GM12878 (cell line): Measurements from ENCODE around the gene UCHL5. TPM values are rescaled to one million over a fixed set of nuclear protein-coding genes. Genes with fewer than 3 reads are reported as not detected.

Experiments used
- ATAC-seq: fragments of 200-7000 bp; cut with Tn5 transposase; 3 replicates; pipeline ENCODE4 v1.9.1; 2020; ENCODE audit warnings: mild to moderate bottlenecking, moderate library complexity
- BruUV-seq: library from RNA; stranded (reverse); fragments of 400-500 nt; replicated peaks from 2 replicates; lab custom pipeline; 2021; lab: Mats Ljungman, UMichigan
- CTCF ChIA-PET: fragments of 300-600 bp; sonication (Branson Sonifier 250); formaldehyde crosslinking; extraction: SDS; loops from one replicate; lab custom pipeline; 2021; ENCODE audit warnings: inconsistent platforms; lab: Yijun Ruan, JAX
- POLR2A ChIA-PET: fragments of 350-600 bp; formaldehyde crosslinking; extraction: SDS; loops from one replicate; lab custom pipeline; 2021; ENCODE audit warnings: inconsistent platforms; lab: Charles Lee
- RAD21 ChIA-PET: fragments of 300-600 bp; sonication (Branson Sonifier 250); formaldehyde crosslinking; loops from one replicate; lab custom pipeline; 2023; ENCODE audit warnings: antibody characterized with exemption; ENCODE audit not compliant: unreplicated experiment; lab: Charles Lee
- SMC1A ChIA-PET: fragments of 300-600 bp; sonication (Branson Sonifier 250); formaldehyde crosslinking; loops from one replicate; lab custom pipeline; 2023; ENCODE audit not compliant: unreplicated experiment, uncharacterized antibody; lab: Charles Lee
- DNase-seq: peaks from one replicate; pipeline ENCODE4 v3.0.0-alpha.2; 2011; ENCODE audit warnings: low read depth, low spot score
- FAIRE-seq: peaks from 3 replicates; lab custom pipeline; 2011; peaks lifted over from hg19 to GRCh38; lab: Jason Lieb, UNC
- H2AFZ ChIP-seq: 2 replicates; pipeline ENCODE4 v1.6.0; 2011; ENCODE audit warnings: low read depth, low read length, control low read depth; ENCODE audit not compliant: control insufficient read depth
- H3K27ac ChIP-seq: 2 replicates; pipeline ENCODE4 v1.5.1; 2011; ENCODE audit warnings: control low read depth; ENCODE audit not compliant: control insufficient read depth, insufficient read depth
- H3K27me3 ChIP-seq, 2 experiments: replicated peaks in 1 of 2; 2 replicates each; pipeline versions ENCODE4 v1.6.0 to v1.6.1; 2011; ENCODE audit warnings: low read length in 1 of 2; ENCODE audit not compliant: control insufficient read depth in 2 of 2, insufficient read depth in 2 of 2
- H3K36me3 ChIP-seq, 2 experiments: 2 replicates each; pipeline ENCODE4 v1.5.1; 2011; ENCODE audit warnings: low read length in 1 of 2; ENCODE audit not compliant: control insufficient read depth in 2 of 2, insufficient read depth in 2 of 2
- H3K4me1 ChIP-seq: 2 replicates; pipeline ENCODE4 v1.6.1; 2011; ENCODE audit warnings: mild to moderate bottlenecking, low read length, moderate library complexity, mixed read lengths; ENCODE audit not compliant: control insufficient read depth, insufficient read depth
- H3K4me2 ChIP-seq: 2 replicates; pipeline ENCODE4 v1.6.0; 2011; ENCODE audit warnings: control low read depth; ENCODE audit not compliant: control insufficient read depth, insufficient read depth
- H3K4me3 ChIP-seq: fragments of 200-600 bp; sonication (generic); 2 replicates; pipeline ENCODE4 v1.5.1; 2016
- H3K79me2 ChIP-seq: 2 replicates; pipeline ENCODE4 v1.6.0; 2011; ENCODE audit warnings: low read length; ENCODE audit not compliant: control insufficient read depth, insufficient read depth
- H3K9ac ChIP-seq: 2 replicates; pipeline ENCODE4 v1.8.0; 2011; ENCODE audit warnings: low read length, control low read depth, mixed read lengths; ENCODE audit not compliant: control insufficient read depth, insufficient read depth
- H3K9me3 ChIP-seq: replicated peaks from 3 replicates; pipeline ENCODE4 v1.5.1; 2011; ENCODE audit warnings: mild to moderate bottlenecking, low read length; ENCODE audit not compliant: control insufficient read depth, insufficient read depth
- H4K20me1 ChIP-seq: 2 replicates; pipeline ENCODE4 v1.6.0; 2011; ENCODE audit not compliant: control insufficient read depth, insufficient read depth
- CBX3 ChIP-seq: fragments of 200-600 bp; sonication (generic); IDR thresholded peaks from 2 replicates; pipeline ENCODE4 v1.6.1; 2016; ENCODE audit warnings: low read depth, borderline replicate concordance
- CHD2 ChIP-seq: IDR thresholded peaks from 2 replicates; pipeline ENCODE4 v1.6.1; 2011; ENCODE audit warnings: low read depth, low read length, improper control_type of control experiment, borderline replicate concordance
- JUNB ChIP-seq: IDR thresholded peaks from 2 replicates; pipeline ENCODE4 v1.6.1; 2016; ENCODE audit warnings: antibody characterized with exemption, mild to moderate bottlenecking
- KDM1A ChIP-seq: fragments of 200-600 bp; sonication (generic); IDR thresholded peaks from 2 replicates; pipeline ENCODE4 v1.6.1; 2016; ENCODE audit warnings: borderline replicate concordance
- RAD21 ChIP-seq: IDR thresholded peaks from 2 replicates; pipeline ENCODE4 v1.6.1; 2011; ENCODE audit warnings: mild to moderate bottlenecking, low read depth, low read length, moderate library complexity; ENCODE audit not compliant: insufficient read depth
- WGBS: methylation state at CpG from one replicate; pipeline ENCODE4 v1.1.6; 2016; ENCODE audit warnings: low lambda C conversion rate; ENCODE audit not compliant: insufficient replicate concordance, insufficient coverage; ENCODE audit errors: missing lambda C conversion rate; 5-methylcytosine and 5-hydroxymethylcytosine counted together
- in situ Hi-C: fragments of 300-500 bp; cut with MboI; formaldehyde crosslinking; loops from 9 replicates; pipeline ENCODE4 v1.14.3; 2018; ENCODE audit warnings: mixed read lengths
- intact Hi-C: fragments of 100-400 bp; cut with micrococcal nuclease; formaldehyde crosslinking; loops from one replicate; pipeline ENCODE4 v1.14.2; 2022; ENCODE audit not compliant: unreplicated experiment
- polyA plus RNA-seq, 11 experiments: library from polyadenylated mRNA; depleted of rRNA in 4 of 11; unstranded in 6 of 11; stranded (reverse) in 5 of 11; fragments of >200 nt; fragmentation: Nextera tagmentation in 4 of 11; fragmentation: Illumina TruSeq in 1 of 11; extraction: Ambion mirVana in 4 of 11; extraction: Trizol in 1 of 11; gene quantifications; 1 replicate in 1 of 11; 2 replicates in 10 of 11; pipeline versions ENCODE4 v1.2.1 to v1.2.3, GENCODE V29; 2011 to 2016; ENCODE audit warnings: inconsistent platforms in 2 of 11, missing spikeins in 2 of 11, low read depth in 1 of 11
- total RNA-seq, 4 experiments: library from RNA; depleted of rRNA in 3 of 4; stranded (reverse); fragments of >200 nt in 3 of 4; fragmentation: Illumina TruSeq in 1 of 4; extraction: Trizol in 1 of 4; gene quantifications; 2 replicates each; pipeline versions ENCODE4 v1.2.1 to v1.2.3, GENCODE V29; 2013 to 2021
- TF ChIP-seq, protein P1 (sequence below): IDR thresholded peaks from 2 replicates; pipeline ENCODE4 v1.6.1; 2012; ENCODE audit warnings: low read length, inconsistent platforms
- TF ChIP-seq, protein P2 (sequence below): IDR thresholded peaks from 2 replicates; pipeline ENCODE4 v1.6.1; 2011; ENCODE audit warnings: borderline replicate concordance, low read depth, mild to moderate bottlenecking, moderate library complexity, low read length; ENCODE audit not compliant: insufficient read depth, poor library complexity, severe bottlenecking

Gene UCHL5
- total and polyA plus RNA-seq, 10 of the 15 experiments (the other 5 are each of a cell fraction or from before 2014, with no cell fraction given) = 30.1 to 179 (median 60.1) TPM

DNA sequence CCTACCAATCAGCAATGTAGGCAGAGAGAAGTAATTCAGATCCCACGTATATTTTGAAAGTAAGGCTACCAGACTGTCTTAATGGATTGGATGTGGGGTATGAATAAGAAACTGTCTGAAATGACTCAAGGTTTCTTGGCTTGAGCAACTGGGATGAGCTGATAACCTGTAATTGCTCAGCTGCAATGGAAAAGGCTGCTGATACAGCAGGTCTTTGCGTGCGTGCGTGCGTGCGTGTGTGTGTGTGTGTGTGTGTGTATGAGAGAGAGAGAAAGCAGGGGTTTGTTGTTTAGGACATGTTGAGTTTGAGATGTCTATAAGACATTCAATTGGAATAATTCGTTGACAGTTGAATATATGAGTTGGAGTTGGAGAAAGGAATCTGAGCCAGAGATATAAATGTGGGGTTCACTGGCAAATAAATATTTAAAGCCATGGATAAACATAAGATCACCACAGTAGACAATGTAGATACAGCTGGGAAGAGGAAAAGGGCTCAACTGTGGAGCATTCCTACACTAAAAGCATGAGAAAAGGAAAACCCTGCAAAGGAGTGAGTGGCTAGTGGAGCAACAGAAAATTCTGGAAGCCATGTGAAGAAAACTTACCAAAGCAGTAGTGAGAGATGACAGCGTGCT is 72.9 kb downstream of the UCHL5 start:
- intact Hi-C loops (no loop called here), in situ Hi-C loops (no loop called here)
- H3K4me3 ChIP-seq = no peak overlapping the region
- TF ChIP-seq RAD21 = no peak
- TF ChIP-seq, protein P1, sequence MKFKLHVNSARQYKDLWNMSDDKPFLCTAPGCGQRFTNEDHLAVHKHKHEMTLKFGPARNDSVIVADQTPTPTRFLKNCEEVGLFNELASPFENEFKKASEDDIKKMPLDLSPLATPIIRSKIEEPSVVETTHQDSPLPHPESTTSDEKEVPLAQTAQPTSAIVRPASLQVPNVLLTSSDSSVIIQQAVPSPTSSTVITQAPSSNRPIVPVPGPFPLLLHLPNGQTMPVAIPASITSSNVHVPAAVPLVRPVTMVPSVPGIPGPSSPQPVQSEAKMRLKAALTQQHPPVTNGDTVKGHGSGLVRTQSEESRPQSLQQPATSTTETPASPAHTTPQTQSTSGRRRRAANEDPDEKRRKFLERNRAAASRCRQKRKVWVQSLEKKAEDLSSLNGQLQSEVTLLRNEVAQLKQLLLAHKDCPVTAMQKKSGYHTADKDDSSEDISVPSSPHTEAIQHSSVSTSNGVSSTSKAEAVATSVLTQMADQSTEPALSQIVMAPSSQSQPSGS = no peak
- peak; percentile 32; the same call in 1 of the 2 replicates for TF ChIP-seq JUNB
- TF ChIP-seq KDM1A = no peak
- no peak for TF ChIP-seq CBX3
- TF ChIP-seq CHD2 = no peak
- TF ChIP-seq, protein P2, sequence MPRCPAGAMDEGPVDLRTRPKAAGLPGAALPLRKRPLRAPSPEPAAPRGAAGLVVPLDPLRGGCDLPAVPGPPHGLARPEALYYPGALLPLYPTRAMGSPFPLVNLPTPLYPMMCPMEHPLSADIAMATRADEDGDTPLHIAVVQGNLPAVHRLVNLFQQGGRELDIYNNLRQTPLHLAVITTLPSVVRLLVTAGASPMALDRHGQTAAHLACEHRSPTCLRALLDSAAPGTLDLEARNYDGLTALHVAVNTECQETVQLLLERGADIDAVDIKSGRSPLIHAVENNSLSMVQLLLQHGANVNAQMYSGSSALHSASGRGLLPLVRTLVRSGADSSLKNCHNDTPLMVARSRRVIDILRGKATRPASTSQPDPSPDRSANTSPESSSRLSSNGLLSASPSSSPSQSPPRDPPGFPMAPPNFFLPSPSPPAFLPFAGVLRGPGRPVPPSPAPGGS = peak; percentile 93
- no peak overlapping the region for H3K4me2 ChIP-seq
- no peak for ATAC-seq
- H4K20me1 ChIP-seq = no peaks in the 10 kb centered on the region
- H3K9ac ChIP-seq = no peak overlapping the region
- CTCF ChIA-PET = no interaction called here
- DNase-seq = no peak
- H3K4me1 ChIP-seq = peaks cover 3% of the 10 kb centered on the region; the same call in 1 of the 2 replicates
- no peaks in the 10 kb centered on the region for H3K79me2 ChIP-seq
- POLR2A ChIA-PET = no interaction called here
- FAIRE-seq = no peak
- no peaks in the 10 kb centered on the region for H3K27me3 ChIP-seq
- 85% methylated on average over 8 of the region's 8 CpGs for WGBS
- H3K9me3 ChIP-seq = no peaks in the 10 kb centered on the region
- H2AFZ ChIP-seq = no peak overlapping the region
- no peaks in the 10 kb centered on the region; a peak in 1 of 4 replicates for H3K36me3 ChIP-seq
- BruUV-seq = no TSS peak
- no peak overlapping the region for H3K27ac ChIP-seq
- SMC1A ChIA-PET = interaction anchor here (0.9 to 1.1 kb wide), 2 partner anchors 13 to 41 kb away, joined by 3 to 4 read pairs; no protein-coding TSS in a partner anchor
- RAD21 ChIA-PET = no interaction called here
